Nucleus accumbens (tissue), 56 donors: Measurements from ENCODE around the gene ANKLE2.
A peak's percentile ranks its signal among the peaks of the same experiment; 100 is the strongest.

ENCODE experiments used
- DNase-seq, 56 donors: peaks; one replicate each; lab custom pipeline; 2025; lab: John Stamatoyannopoulos, UW

ANKLE2 gene

DNA sequence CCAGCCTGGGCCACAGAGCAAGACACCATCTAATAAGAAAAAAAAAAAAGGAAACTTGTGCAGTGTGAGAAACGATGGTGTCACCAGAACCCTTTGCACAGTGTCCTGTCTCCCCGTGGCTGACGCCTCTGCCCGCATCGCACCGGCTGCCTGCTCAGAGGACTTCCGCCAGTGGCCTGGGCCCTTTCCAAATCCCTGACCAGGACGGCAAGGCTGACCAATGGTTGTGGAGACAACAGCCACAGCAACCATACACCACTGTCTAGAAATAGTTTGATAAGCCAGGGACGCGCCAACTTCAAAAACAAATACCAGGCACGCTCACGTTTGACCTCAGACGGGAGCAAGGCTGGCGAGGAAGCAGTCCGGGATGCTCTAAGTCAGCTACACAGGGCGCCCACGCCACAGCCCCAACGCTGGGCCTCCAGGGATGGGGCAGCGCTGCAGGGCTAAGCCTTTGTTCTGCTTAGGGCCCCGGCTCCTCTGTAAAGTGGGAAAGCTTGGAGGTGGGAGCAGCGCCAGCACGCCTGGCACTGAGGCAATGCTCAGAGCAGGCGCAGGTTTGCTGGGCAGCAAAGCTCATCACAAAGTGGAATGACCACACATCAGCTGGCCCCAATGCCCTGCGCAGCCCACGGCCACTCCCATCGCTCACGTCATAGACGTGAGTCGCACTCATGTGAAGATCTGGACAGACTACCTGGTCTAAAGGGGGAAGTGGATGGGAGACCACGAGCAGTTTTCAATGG, 38.4 kb downstream of the ANKLE2 start:
- no peak for DNase-seq

- no peak for DNase-seq
These were observed 40.9 kb downstream of the ANKLE2 start for GRCh38 chr12:132720606-132721345.

DNA sequence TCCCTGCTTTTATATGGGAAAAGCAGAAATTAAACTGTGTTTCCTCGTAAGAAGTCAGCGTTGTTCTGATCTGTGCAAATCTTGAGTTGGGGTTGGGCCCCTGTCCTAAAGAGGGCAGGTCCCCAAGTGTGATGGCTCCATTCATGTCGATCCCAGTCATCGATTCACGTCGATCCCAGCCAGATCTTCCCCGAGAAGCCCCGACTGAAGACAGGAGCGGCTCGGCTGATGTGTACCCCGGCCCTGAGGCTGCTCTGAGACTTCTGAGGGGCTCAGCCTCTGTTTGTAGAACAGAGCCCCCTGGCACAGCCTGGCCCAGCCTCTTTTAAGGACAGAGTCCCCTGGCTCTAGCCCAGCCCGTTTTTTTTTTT, 41.7 kb downstream of the ANKLE2 start:
- DNase-seq = no peak

GRCh38 chr12:132719141-132719953, 42.3 kb downstream of the ANKLE2 start:
- no peak for DNase-seq

DNA sequence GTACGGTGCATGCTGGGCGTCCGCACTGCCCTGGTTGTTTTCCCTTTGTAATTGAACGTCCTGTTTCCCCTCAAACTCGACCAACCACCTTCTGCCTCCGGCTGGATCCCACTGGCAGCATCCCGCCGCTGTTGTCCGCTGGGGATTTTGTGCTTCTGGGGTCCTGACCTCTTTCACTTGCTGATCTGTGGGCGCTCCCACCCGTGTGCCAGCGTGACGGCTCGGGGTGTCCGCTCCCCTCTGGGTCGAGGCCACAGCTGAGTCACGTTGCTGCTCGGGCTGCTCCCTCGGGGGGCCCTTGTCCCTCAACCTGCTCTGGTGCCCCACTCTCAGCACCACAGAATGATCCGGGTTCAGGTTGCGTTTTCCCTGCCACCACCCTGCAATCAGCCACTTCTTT, 43.0 kb downstream of the ANKLE2 start:
- no peak for DNase-seq

GRCh38 chr12:132717531-132718387, 43.9 kb downstream of the ANKLE2 start:
- DNase-seq = no peak

DNA sequence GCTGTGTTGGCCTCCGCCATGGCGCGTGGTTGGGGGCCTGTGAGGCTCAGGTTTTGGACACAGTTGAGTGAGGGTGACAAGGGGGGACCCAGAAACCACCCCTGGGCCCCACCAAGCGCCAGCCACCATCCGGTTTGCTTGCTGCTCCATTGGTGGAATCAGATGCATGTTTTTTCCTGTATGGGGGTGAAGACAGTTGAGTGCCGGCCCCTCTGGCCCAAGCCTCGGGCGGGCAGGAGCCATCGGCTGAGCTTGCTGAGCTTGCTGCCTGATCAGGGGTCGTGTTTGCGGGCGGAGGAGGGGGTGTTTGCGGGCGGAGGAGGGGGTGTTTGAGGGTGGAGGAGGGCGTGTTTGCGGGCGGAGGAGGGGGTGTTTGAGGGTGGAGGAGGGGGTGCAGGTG, 44.6 kb downstream of the ANKLE2 start:
- DNase-seq = no peak

- DNase-seq = no peak
These were observed 45.3 kb downstream of the ANKLE2 start for GRCh38 chr12:132716356-132716755.

DNA sequence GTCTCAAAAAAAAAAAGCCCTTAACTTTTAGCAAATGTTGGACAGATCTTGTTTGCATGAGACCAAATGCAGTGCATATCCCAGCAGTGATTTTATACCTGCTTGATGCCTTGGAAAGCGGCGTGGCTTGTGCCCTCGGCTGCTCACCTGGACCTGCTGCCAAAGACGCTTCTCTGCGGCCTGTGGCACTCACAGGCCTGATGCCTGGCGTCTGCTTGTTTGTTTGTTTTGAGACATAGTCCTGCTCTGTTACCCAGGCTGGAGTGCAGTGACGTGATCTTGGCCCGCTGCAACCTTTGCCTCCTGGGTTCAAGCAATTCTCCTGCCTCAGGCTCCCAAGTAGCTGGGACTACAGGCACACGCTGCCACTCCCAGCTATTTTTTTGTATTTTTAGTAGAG, 45.8 kb downstream of the ANKLE2 start:
- no peak for DNase-seq

DNA sequence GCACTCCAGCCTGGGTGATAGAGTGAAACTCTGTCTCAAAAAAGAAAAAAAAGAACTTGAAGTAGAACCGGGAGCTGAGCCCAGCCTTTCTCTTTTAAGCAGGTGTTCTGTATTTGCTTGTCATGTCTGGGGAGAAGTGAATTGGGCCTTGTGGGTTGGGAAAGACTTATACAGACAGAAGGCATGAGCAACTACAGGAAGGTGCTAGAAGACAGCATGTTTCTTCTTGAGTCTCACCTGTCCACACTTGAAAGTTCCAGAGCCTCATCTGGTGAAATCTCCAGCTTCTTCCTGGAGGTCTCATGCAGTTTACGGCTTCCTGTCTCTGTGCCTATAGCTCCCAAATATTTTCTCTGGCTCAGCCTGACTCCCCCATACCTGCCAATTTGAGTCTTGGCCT, 48.5 kb downstream of the ANKLE2 start:
- no peak for DNase-seq

DNA sequence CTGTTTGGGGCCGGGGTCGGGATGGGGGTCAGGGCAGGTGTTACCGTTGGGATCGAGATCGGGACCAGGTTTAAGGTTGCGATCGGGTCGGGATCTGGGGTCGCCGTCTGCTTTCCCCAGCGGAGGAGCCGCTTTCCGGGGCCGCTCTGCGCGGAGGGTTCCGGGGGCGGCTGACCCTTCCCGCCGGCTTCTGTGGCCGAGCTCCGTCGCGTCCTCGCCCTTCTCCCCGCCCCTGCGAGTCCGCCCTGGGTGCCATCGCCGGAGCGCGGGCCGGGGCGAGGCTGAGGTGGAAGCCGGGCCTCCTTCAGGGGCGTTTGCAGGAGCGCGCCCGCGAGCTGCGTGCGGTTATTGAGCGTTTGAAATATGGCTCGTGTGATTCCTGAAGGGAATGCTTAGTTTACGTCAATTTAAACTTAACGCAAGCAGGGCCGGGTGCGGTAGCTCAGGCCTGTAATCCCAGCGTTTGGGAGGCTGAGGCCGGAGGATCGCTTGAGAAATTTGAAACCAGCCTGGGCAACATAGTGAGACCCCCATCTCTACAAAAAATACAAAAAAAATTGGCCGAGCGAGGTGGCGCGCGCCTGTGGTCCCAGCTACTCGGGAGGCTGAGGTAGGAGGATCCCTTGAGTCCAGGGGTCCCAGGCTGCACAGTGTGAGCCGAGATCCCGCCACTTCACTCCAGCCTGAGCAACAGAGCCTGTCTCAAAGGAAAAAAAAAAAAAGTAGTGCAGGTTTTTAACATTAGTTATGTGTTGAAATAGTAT, 50.4 kb downstream of the ANKLE2 start:
- peak in 5 of 56 donors; percentile 12 to 42 (median 34) for DNase-seq

- peak in 55 of 56 donors; percentile 10 to 87 (median 71) for DNase-seq
These were observed 51.1 kb downstream of the ANKLE2 start, which contains the start of gene PGAM5 for GRCh38 chr12:132710405-132711079. Gene PGAM5, plus strand, starts transcription at chr12:132710842. Its CDS starts 35 bp downstream, at chr12:132710877.

GRCh38 chr12:132710043-132710404, 51.6 kb downstream of the ANKLE2 start:
- DNase-seq = peak in 5 of 56 donors; percentile 26 to 51 (median 34)

- DNase-seq = no peak
These were observed 53.5 kb downstream of the ANKLE2 start for GRCh38 chr12:132708150-132708549.

DNA sequence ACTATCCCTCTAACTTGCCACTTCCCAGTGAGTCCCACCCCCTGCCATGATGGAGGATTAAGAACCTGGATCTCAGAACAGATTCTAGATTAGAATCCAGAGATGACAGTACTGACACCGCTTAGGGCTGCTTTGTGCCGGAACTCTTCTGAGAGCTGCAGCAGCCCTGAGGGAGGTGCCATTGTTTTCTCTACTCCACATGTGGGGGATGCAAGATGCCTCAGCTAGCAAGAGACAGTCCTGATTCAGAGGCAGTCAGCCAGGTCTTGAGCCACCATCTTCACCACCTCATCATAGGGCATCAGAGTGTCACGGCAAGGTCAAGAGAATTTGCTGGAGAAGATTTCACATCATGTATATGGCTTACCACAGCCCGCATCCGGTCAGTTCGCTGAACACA, 54.4 kb downstream of the ANKLE2 start:
- DNase-seq = no peak

DNA sequence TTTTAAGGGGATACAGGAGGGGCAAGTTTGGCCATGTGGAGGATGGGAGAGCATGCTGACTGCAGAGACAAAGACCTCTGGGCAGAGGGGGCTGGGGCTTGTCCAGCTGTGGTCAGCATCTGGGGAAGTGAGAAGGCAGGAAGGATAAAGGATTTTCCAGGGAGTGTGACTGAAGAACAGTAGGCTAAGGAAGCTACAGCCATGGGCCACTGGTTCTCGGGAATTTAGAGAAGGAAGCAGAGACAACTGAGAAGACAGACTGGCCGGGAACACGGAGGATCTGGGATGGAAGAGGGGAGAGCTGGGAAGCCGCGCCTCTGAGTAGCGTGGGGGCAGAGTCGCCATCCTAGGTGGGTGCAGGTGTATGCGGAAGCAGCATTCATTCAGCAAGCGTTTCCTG, 58.0 kb downstream of the ANKLE2 start:
- DNase-seq = no peak

DNA sequence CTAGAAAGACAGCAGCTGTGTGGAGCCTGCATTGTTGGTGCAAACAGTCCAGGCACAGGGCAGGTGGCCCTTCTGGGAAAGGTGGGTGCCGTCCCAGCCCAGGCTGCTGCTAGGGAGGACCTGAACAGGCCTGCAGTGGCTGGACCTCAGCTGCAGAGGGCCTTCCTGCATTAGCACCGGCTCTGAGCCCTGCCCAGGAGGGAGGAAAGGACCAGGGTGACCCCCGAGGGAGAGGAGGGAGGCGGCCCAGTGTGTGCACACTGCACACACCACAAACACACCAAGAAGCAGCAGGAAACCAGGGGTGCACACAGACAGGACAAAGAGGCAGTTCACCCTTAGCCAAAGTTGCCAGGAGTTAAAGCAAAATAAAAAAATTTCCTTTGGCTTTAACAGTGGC, 59.0 kb downstream of the ANKLE2 start:
- DNase-seq = no peak

GRCh38 chr12:132700212-132700822, 61.3 kb downstream of the ANKLE2 start:
- DNase-seq = no peak
